Activated T-cell treated with anti-CD3 and anti-CD28 coated beads, Interleukin-2, amount 50 U/mL, for 24 hours (primary cell): ENCODE data around the gene BRWD1.

Experiments
- DNase-seq: peaks from one replicate; pipeline ENCODE4 v3.0.0-alpha.2; 2020
- H3K27ac Mint-ChIP-seq: 2 replicates; pipeline ENCODE4 v1.8.0; 2020; ENCODE audit warnings: mild to moderate bottlenecking, mixed read lengths
- H3K27me3 Mint-ChIP-seq: 2 replicates; pipeline ENCODE4 v1.8.0; 2020; ENCODE audit warnings: mixed read lengths
- H3K36me3 Mint-ChIP-seq: 2 replicates; pipeline ENCODE4 v1.8.0; 2020; ENCODE audit warnings: low read depth, mixed read lengths
- H3K4me1 Mint-ChIP-seq: 2 replicates; pipeline ENCODE4 v1.8.0; 2020; ENCODE audit warnings: low read depth, mixed read lengths
- H3K4me3 Mint-ChIP-seq: 2 replicates; pipeline ENCODE4 v1.8.0; 2020; ENCODE audit warnings: mild to moderate bottlenecking, moderate library complexity, mixed read lengths
- H3K9me3 Mint-ChIP-seq: 2 replicates; pipeline ENCODE4 v1.8.0; 2020; ENCODE audit warnings: mixed read lengths

Gene BRWD1

DNA sequence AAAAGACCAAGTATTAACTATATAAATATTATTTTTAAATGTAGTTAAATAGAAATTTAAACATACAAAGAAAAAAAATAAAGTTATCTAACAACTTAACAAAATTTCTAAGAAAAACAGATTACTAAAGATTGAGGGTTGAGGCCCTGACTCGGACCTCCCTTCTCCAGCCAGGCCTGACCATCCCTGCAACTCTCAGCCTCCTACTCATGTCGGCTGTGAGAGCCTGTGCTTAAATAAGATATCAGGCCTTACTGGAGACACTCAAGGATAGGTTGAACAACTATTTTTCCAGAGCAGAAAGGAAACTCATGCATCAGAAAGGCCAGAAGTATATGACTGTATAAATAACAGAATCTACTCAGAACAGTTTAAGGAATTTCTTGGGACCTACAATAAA lies 97.1 kb downstream of the BRWD1 start:
- Mint-ChIP-seq H3K36me3 (peaks cover 68% of the 10 kb centered on the region), H3K9me3 (no peaks in the 10 kb centered on the region), H3K27me3 (no peaks in the 10 kb centered on the region), H3K4me3 (no peak overlapping the region), H3K27ac (no peak overlapping the region), H3K4me1 (peaks cover 20% of the 10 kb centered on the region)
- DNase-seq, result no peak

DNA sequence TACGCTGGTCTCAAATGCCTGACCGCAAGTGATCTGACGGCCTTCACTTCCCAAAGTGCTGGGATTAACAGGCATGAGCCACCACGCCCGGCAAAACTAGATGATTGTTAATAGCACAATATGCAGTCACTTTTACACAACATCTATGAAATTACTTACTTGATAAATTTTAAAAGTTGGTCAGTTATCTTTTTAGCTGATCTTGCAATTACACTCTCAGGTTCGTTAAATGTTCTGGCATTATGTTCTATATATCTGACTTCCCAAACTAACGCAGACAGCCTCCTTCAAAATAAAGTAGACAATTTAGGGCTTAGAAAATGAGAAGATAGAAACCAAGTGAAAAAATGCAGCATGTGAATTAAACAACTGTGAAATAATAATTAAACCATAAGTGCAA lies 98.4 kb downstream of the BRWD1 start:
- no peak overlapping the region for H3K4me3 Mint-ChIP-seq
- H3K27me3 Mint-ChIP-seq, result no peaks in the 10 kb centered on the region
- DNase-seq, result no peak
- H3K36me3 Mint-ChIP-seq, result peaks cover 74% of the 10 kb centered on the region
- H3K27ac Mint-ChIP-seq, result no peak overlapping the region
- peaks cover 26% of the 10 kb centered on the region for H3K4me1 Mint-ChIP-seq
- H3K9me3 Mint-ChIP-seq, result no peaks in the 10 kb centered on the region

DNA sequence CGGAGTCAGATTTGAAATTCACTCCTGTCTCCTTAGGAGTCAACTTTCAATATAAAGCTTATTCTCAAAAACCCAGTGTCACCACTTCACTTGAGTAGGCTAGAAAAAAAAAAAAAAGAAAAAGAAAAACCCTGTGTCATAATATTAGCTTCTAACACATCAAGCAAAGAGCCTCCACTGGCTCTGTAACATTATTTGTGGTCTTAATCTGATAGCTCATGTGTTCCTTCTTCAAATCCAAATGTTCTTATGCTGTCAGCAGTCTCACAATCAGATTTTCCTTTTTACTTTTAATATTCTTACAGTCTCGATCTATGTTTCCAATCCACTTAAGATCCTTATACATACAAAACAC lies 104.1 kb downstream of the BRWD1 start:
- no peaks in the 10 kb centered on the region for H3K27me3 Mint-ChIP-seq
- peaks cover 36% of the 10 kb centered on the region for H3K4me1 Mint-ChIP-seq
- DNase-seq, result no peak
- no peak overlapping the region for H3K4me3 Mint-ChIP-seq
- peaks cover 81% of the 10 kb centered on the region for H3K36me3 Mint-ChIP-seq
- H3K9me3 Mint-ChIP-seq, result no peaks in the 10 kb centered on the region
- H3K27ac Mint-ChIP-seq, result peak overlapping the region; percentile 65

- Mint-ChIP-seq H3K4me3 (no peak overlapping the region), H3K27ac (peak overlapping the region; percentile 45), H3K36me3 (peaks cover 76% of the 10 kb centered on the region)
Observed at GRCh38 chr21:39208624-39209333, 104.7 kb downstream of the BRWD1 start.

GRCh38 chr21:39204134-39204533 lies 109.3 kb downstream of the BRWD1 start:
- no peak overlapping the region for H3K27ac Mint-ChIP-seq
- no peaks in the 10 kb centered on the region for H3K9me3 Mint-ChIP-seq
- DNase-seq, result no peak
- H3K4me1 Mint-ChIP-seq, result peaks cover 13% of the 10 kb centered on the region
- H3K4me3 Mint-ChIP-seq, result no peak overlapping the region
- H3K36me3 Mint-ChIP-seq, result peaks cover 80% of the 10 kb centered on the region
- H3K27me3 Mint-ChIP-seq, result no peaks in the 10 kb centered on the region

More at GRCh38 chr21:39208624-39209333, 104.7 kb downstream of the BRWD1 start:
- Mint-ChIP-seq H3K4me1 (peaks cover 36% of the 10 kb centered on the region), H3K9me3 (no peaks in the 10 kb centered on the region), H3K27me3 (no peaks in the 10 kb centered on the region)
- DNase-seq, result no peak

DNA sequence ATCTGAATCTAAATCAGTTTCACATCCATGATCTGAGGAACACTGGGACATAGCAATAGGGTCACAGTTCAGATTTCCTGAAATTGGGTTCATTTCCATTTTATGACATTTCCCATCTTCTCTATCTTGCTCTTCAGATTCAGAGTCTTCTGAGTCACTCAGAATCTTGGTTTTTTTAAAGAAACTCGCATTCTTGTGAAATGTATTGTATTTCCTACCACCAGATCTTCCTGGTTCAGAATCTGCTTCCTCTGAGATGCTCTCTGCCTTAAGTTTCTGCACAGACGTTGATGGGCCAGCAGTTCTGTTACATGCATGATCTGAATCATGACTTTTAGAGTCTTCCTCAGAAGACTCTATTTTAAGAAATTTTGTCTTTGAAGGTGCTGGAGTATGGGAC lies 114.6 kb downstream of the BRWD1 start:
- Mint-ChIP-seq H3K4me3 (no peak overlapping the region), H3K9me3 (no peaks in the 10 kb centered on the region), H3K27ac (peak overlapping the region; percentile 55), H3K36me3 (peaks cover 91% of the 10 kb centered on the region), H3K4me1 (peaks cover 39% of the 10 kb centered on the region), H3K27me3 (no peaks in the 10 kb centered on the region)
- no peak for DNase-seq

DNA sequence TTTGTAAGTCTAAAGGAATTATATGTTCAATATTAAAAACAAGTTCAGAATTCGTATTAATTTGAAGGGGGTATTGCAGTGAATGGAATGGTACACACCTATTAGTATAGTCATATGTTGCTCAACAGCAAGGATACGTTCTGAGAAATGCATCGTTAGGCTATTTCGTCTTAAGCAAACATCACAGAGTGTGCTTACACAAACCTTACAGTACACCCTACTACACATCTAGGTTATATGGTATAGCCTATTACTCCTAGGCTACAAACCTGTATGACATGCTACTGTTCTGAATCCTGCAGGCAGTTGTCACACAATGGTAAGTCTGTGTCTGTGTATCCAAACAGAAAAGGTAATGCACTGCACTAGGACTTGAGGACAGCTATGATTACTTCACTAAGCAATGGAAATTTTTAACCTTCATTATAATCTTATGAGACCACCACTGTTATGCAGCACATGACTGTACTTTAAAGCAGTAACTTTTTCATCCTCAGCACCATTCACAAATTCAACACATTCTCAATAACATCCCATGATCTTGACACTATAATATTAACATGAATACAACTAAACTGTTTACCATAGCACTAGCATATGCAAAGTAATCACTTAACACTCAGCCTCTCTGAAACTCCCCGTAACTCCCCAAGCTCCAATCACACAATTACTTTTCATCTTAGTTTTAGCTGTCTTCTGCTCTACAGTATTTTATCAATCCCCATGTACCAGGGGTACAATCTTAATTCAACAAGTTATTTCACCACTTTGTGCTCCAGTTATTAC lies 115.8 kb downstream of the BRWD1 start:
- no peak for DNase-seq
- Mint-ChIP-seq H3K9me3 (no peaks in the 10 kb centered on the region), H3K4me1 (peaks cover 39% of the 10 kb centered on the region), H3K27ac (no peak overlapping the region), H3K27me3 (no peaks in the 10 kb centered on the region), H3K36me3 (peaks cover 91% of the 10 kb centered on the region), H3K4me3 (no peak overlapping the region)

DNA sequence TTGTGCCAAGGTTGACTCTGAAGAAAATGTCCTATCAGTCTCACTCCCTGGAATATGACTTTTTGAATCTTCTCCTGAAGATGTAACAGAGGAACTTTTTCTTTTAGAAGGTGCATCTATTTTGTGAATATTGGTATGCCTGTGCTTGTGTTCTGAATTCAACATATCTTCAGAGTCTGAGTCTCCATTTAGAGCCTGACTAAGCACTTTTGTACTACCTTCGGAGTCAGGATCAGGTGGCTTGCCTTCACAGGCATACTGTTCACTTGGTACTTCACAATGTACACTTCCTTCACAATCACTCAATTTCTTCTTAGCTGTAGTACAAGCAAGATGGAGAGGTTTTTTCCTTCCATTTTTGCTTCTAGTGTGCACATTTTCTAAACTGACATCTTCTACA lies 116.6 kb downstream of the BRWD1 start:
- Mint-ChIP-seq H3K36me3 (peaks cover 91% of the 10 kb centered on the region), H3K4me1 (peaks cover 39% of the 10 kb centered on the region), H3K4me3 (no peak overlapping the region), H3K9me3 (no peaks in the 10 kb centered on the region), H3K27ac (peak overlapping the region; percentile 63), H3K27me3 (no peaks in the 10 kb centered on the region)
- DNase-seq, result no peak

DNA sequence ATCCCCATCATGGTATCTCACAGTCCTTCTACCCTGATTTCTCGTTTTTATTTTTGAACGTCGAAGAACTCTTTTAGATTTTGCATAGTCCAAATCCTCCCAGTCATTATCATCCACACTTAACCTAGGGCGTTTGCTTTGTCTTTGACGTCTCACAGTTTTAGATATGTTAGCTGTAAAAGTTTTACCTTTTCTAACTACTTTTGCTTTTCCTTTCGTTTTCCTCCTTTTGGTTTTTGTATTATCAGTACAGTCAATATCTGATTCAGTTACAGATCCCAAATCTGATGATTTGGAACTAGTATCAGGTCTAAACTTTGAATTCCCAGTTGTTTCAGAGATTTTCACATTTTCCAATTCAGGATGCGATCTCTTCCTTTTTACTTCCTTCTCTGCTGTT lies 117.1 kb downstream of the BRWD1 start:
- H3K27me3 Mint-ChIP-seq, result no peaks in the 10 kb centered on the region
- peaks cover 39% of the 10 kb centered on the region for H3K4me1 Mint-ChIP-seq
- H3K4me3 Mint-ChIP-seq, result no peak overlapping the region
- H3K36me3 Mint-ChIP-seq, result peaks cover 88% of the 10 kb centered on the region
- no peaks in the 10 kb centered on the region for H3K9me3 Mint-ChIP-seq
- H3K27ac Mint-ChIP-seq, result peak overlapping the region; percentile 63
- no peak for DNase-seq

DNA sequence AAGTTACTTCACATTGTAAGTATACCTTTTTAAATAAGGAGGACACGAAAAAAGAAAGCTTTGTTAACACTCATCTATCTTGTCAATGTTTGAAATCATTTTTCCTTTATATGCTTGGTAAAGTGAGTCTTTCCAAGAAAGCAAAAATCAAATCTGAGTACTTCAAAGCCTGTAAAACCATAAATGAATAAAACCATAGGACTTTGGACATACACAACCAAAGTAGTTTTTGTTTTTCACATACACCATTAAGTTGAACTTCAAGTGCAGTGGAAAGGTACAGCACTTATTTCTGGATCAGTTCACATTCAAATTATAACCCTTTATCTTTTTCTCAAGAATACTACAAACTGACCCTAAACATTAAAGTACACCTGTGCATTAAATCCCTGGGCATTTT lies 120.1 kb downstream of the BRWD1 start:
- Mint-ChIP-seq H3K9me3 (no peaks in the 10 kb centered on the region), H3K36me3 (peaks cover 60% of the 10 kb centered on the region), H3K27ac (no peak overlapping the region), H3K27me3 (no peaks in the 10 kb centered on the region), H3K4me1 (peaks cover 56% of the 10 kb centered on the region), H3K4me3 (no peak overlapping the region)
- no peak for DNase-seq

DNA sequence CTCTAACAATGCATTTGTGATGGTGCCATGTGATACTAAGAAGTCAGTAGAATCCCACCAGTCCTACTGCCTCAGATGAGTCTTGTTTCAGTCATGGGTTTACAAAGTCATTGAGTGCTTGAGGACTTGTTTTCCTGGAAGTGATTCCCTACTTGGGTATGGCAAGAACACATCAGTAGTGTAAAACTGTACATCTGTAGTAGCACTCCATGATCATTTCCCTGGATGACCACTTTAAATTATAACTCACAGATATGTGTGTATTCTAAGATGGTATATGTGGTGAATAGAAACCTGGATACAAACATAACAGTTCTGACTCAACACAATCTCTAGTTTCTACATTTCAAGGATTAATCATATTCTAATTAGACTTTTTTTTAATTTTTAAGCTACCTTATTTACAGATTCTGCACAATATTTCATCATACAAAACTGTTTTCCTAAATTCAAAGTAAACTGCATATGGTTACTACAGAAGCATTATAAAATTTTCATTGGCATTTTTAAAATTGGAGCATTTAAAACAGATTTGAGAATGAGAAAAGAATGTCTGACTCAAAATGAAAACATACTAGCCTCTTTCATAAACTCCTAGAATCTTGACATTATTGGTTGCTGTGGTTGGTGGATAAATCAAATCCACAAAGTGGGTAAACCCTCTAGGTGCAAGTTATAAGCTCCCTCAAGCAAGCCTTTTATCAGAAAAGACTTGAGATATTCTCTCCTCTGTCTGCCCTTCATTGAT lies 123.4 kb downstream of the BRWD1 start:
- Mint-ChIP-seq H3K27me3 (no peaks in the 10 kb centered on the region), H3K9me3 (no peaks in the 10 kb centered on the region), H3K27ac (peak overlapping the region; percentile 69), H3K4me3 (peak overlapping the region; percentile 4), H3K36me3 (peaks cover 29% of the 10 kb centered on the region), H3K4me1 (peaks cover 56% of the 10 kb centered on the region)
- no peak for DNase-seq

DNA sequence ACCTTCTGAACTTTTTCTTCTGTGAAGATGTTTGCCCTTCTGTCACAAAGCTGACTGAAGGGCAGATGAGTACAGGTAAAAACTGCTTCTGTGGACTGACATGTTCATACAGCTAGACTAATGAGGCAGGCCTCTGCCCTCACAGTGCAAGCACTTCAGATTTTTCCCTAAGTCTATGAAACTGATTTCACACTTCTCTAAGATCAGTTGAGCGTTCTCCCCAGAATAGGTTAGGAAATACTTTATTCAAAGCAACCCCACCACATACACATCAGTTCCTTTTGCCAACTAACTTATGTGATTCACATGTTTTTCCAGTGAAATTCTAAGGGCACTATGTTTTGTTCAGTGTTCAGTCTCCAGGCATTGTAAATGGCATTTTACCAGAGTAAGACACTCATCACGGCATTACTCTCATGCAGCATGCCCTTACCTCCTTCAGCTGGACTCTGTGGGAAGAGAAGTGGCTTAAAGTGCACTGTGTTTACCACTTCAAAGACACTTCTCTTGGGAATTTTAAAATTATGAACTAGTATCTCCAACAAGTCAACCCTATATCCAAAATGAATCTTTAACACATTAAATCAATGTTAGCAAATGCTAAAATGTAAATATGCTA lies 124.8 kb downstream of the BRWD1 start:
- Mint-ChIP-seq H3K27ac (peak overlapping the region; percentile 3), H3K4me3 (no peak overlapping the region), H3K36me3 (peaks cover 22% of the 10 kb centered on the region), H3K9me3 (no peaks in the 10 kb centered on the region), H3K27me3 (no peaks in the 10 kb centered on the region), H3K4me1 (peaks cover 62% of the 10 kb centered on the region)
- DNase-seq, result no peak

GRCh38 chr21:39187141-39187540 lies 126.3 kb downstream of the BRWD1 start:
- Mint-ChIP-seq H3K36me3 (peaks cover 19% of the 10 kb centered on the region), H3K27me3 (no peaks in the 10 kb centered on the region), H3K4me1 (peaks cover 65% of the 10 kb centered on the region), H3K4me3 (no peak overlapping the region), H3K27ac (no peak overlapping the region), H3K9me3 (no peaks in the 10 kb centered on the region)
- no peak for DNase-seq

GRCh38 chr21:39186676-39187075 lies 126.8 kb downstream of the BRWD1 start:
- H3K4me3 Mint-ChIP-seq, result no peak overlapping the region
- H3K9me3 Mint-ChIP-seq, result no peaks in the 10 kb centered on the region
- no peaks in the 10 kb centered on the region for H3K27me3 Mint-ChIP-seq
- H3K27ac Mint-ChIP-seq, result peak overlapping the region; percentile 9
- no peak for DNase-seq
- peaks cover 21% of the 10 kb centered on the region for H3K36me3 Mint-ChIP-seq
- peaks cover 70% of the 10 kb centered on the region for H3K4me1 Mint-ChIP-seq
